NB4 (cell line): ENCODE results near the gene RBPJ.

ENCODE experiments used
- DNase-seq: peaks from one replicate; pipeline ENCODE4 v3.0.0; 2010; ENCODE audit warnings: low read depth
- H3K4me3 ChIP-seq: one replicate; pipeline ENCODE4 v1.5.1; 2011; ENCODE audit warnings: mild to moderate bottlenecking, low read depth, low read length, moderate library complexity
- CTCF ChIP-seq: IDR thresholded peaks from one replicate; pipeline ENCODE4 v1.5.1; 2012; ENCODE audit warnings: low read depth, low read length
- MAX ChIP-seq: IDR thresholded peaks from 2 replicates; pipeline ENCODE4 v1.6.1; 2011; ENCODE audit warnings: low read depth, low read length
- MYC ChIP-seq: IDR thresholded peaks from 2 replicates; pipeline ENCODE4 v1.6.1; 2011; ENCODE audit warnings: low read depth, low read length
- POLR2A ChIP-seq: IDR thresholded peaks from 2 replicates; pipeline ENCODE4 v1.6.1; 2011; ENCODE audit warnings: mild to moderate bottlenecking; ENCODE audit not compliant: insufficient read length; ENCODE audit errors: extremely low read depth

RBPJ gene

DNA sequence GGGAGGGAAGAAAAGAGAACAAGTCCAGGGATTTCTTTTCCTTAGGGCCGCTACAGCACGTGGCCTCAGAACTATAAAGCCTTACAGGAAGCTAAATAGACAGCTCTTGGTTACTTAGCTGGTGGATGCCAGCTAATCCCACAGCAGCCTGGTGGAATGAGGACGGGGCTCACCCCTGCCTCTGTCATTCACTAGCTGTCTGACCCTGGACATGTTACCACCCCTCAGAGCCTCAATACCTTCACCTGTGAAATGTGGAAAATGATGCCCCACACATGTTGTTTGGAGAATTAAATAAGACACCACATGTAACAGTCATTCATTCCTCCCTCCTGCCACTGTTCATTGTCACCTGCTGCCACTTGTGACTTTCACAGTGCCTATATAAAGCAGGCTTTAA lies 153.7 kb downstream of the RBPJ start:
- no peak for DNase-seq
- TF ChIP-seq CTCF (no peak), POLR2A (no peak), MYC (no peak), MAX (no peak)
- H3K4me3 ChIP-seq: no peak overlapping the region

DNA sequence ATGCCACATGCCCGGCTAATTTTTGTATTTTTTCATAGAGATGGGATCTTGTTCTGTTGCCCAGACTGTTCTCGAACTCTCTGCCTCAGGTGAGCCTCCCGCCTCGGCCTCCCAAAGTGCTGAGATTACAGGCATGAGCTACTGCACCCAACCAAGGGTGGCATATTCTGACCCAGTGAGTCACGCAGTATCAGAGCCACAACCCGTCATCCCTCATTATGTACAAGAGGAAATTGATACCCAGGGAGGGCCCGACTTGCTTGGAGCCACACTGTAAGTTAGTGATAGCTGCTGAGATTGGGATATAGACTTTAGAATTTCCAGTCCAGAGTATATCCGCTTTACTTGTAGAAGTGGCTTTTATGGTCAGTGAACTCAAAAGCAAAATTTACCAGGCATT lies 154.9 kb downstream of the RBPJ start:
- TF ChIP-seq MAX: no peak
- no peak for TF ChIP-seq CTCF
- no peak for TF ChIP-seq MYC
- no peak for TF ChIP-seq POLR2A
- no peak for DNase-seq
- H3K4me3 ChIP-seq: no peak overlapping the region

- TF ChIP-seq MYC (no peak), POLR2A (no peak), CTCF (no peak), MAX (no peak)
- DNase-seq: no peak
- no peak overlapping the region for H3K4me3 ChIP-seq
These were observed 155.7 kb downstream of the RBPJ start for GRCh38 chr4:26476545-26476944.

DNA sequence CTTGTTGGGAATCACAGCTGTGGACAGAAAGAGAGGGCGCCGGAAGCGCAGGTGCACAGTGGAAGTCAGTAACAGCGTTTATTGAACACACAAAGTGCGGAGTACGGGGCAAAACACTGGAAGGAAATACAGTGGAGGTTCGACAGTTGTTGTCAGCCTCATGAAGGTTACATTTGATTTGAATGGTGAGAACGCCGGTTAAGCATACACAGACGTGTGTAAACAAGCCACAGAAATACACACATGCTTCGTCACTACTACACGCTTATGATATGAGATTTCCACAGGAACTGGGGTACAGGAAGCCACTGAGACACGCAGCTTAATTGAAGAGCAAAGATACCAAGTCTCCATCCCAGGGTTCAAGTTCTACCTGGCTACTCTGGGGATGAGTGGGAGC lies 157.5 kb downstream of the RBPJ start:
- H3K4me3 ChIP-seq: no peak overlapping the region
- no peak for TF ChIP-seq MYC
- no peak for DNase-seq

DNA sequence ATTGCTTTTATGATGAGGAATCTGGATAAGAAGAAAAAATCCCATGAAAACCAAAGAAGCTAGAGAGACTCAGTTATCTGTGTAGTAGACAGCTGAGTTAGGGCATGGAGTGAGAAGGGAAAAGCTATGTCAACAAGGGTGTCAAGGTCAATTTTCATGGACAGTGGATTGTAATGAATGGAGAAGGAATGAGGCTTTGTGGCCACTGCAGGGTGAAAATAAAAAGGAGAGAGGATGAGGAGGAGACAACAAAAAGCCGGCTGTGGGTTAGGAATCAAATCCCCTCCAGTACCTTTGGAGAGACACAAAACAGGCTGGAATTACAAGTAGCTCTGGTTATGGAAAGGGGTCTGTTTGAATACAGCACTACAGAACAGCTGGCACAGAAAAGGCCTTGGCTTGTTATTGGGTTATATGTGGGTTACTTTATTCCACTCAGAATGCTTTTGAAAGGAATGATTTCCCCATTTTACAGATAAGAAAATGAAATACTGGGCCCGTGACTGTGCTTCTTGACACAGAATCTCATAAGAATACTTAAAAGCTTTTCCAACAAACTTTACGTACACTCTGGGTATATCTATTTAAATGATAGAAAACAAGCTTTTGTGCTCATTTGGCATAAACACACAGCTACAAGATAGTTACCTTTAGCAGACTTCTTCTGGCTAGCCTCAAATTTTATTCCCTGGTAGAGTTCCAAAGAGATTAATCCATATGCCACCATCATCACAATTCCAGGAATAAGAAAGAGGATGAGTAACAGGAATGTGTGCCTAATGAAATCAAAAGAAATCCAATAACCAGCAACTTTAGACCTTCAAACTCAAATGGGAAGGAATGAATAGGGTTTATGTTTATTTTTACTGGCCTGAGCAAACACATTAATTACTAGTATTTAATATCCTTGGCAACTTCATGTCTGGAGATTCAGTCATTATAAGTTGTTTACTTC lies 162.0 kb downstream of the RBPJ start:
- TF ChIP-seq MYC: no peak
- no peak for TF ChIP-seq MAX
- no peak for TF ChIP-seq CTCF
- no peak for TF ChIP-seq POLR2A
- no peak for DNase-seq
- H3K4me3 ChIP-seq: no peak overlapping the region

GRCh38 chr4:26484032-26484515 lies 163.3 kb downstream of the RBPJ start:
- DNase-seq: no peak
- no peak for TF ChIP-seq CTCF
- TF ChIP-seq MAX: no peak
- no peak for TF ChIP-seq MYC
- no peak for TF ChIP-seq POLR2A
- no peak overlapping the region for H3K4me3 ChIP-seq
